Stimulated activated CD8-positive, alpha-beta memory T cell treated with anti-CD3 and anti-CD28 coated beads, Interleukin-12 subunit alpha, Interleukin-12 subunit beta, amount 100 ng/mL, for 24 hours (primary cell): Measurements from ENCODE around the gene FBXO24.
"Not testable (repeated sequence)": the region's sequence is repeated elsewhere in the genome, so short reads cannot be mapped to it uniquely, and the experiment has no call there.

ENCODE experiments used
- DNase-seq: peaks from one replicate; pipeline ENCODE4 v3.0.0-alpha.2; 2020; ENCODE audit errors: extremely low read depth

The FBXO24 gene

GRCh38 chr7:100586266-100587025 is at the start of gene FBXO24:
Gene FBXO24, plus strand, starts transcription at chr7:100586328. Its CDS starts 298 bp downstream, at chr7:100586626.
- peak; percentile 97 for DNase-seq

GRCh38 chr7:100536695-100537094 is 49.4 kb upstream of the FBXO24 start:
- not testable (repeated sequence) for DNase-seq

GRCh38 chr7:100538348-100538653 is 47.8 kb upstream of the FBXO24 start:
- DNase-seq, result no peak

- DNase-seq, result peak; percentile 100
Observed at GRCh38 chr7:100538654-100539435, 47.3 kb upstream of the FBXO24 start, which contains the start of gene AGFG2. Gene AGFG2, plus strand, starts transcription at chr7:100539203. Its CDS starts 144 bp downstream, at chr7:100539347.

GRCh38 chr7:100539436-100540006 is 46.6 kb upstream of the FBXO24 start:
- DNase-seq, result no peak

- no peak for DNase-seq
Observed at GRCh38 chr7:100540073-100540723, 45.9 kb upstream of the FBXO24 start.

GRCh38 chr7:100541309-100541708 is 44.8 kb upstream of the FBXO24 start:
- not testable (repeated sequence) for DNase-seq

GRCh38 chr7:100543586-100543985 is 42.5 kb upstream of the FBXO24 start:
- DNase-seq, result no peak

- DNase-seq, result no peak
Observed at GRCh38 chr7:100544386-100544785, 41.7 kb upstream of the FBXO24 start.

GRCh38 chr7:100544967-100545359 is 41.2 kb upstream of the FBXO24 start:
- no peak for DNase-seq

- DNase-seq, result no peak
Observed at GRCh38 chr7:100545360-100546128, 40.6 kb upstream of the FBXO24 start.

GRCh38 chr7:100546129-100546925 is 39.8 kb upstream of the FBXO24 start:
- DNase-seq, result no peak

GRCh38 chr7:100546926-100547800 is 39.0 kb upstream of the FBXO24 start:
- DNase-seq, result no peak

- no peak for DNase-seq
Observed at GRCh38 chr7:100547872-100548271, 38.3 kb upstream of the FBXO24 start.

GRCh38 chr7:100548446-100548845 is 37.7 kb upstream of the FBXO24 start:
- DNase-seq, result not testable (repeated sequence)

- DNase-seq, result no peak
Observed at GRCh38 chr7:100552532-100552931, 33.6 kb upstream of the FBXO24 start.

GRCh38 chr7:100553032-100553431 is 33.1 kb upstream of the FBXO24 start:
- no peak for DNase-seq

- DNase-seq, result no peak
Observed at GRCh38 chr7:100555701-100556100, 30.4 kb upstream of the FBXO24 start.

GRCh38 chr7:100556541-100556940 is 29.6 kb upstream of the FBXO24 start:
- DNase-seq, result no peak

GRCh38 chr7:100559127-100559526 is 27.0 kb upstream of the FBXO24 start:
- DNase-seq, result no peak
